CD8-positive, alpha-beta memory T cell (primary cell): ENCODE results near the gene PODXL. TPM values are rescaled to one million over a fixed set of nuclear protein-coding genes. Genes with fewer than 3 reads are reported as not detected.
"Not testable (repeated sequence)": the region's sequence is repeated elsewhere in the genome, so short reads cannot be mapped to it uniquely, and the experiment has no call there.

Experiments
- CTCF ChIA-PET: fragments of 350-600 bp; sonication (Branson Sonifier 250); formaldehyde crosslinking; loops from one replicate; lab custom pipeline; 2021; ENCODE audit warnings: antibody characterized with exemption; lab: Charles Lee
- POLR2A ChIA-PET: fragments of 350-600 bp; sonication (Branson Sonifier 250); formaldehyde crosslinking; loops from one replicate; lab custom pipeline; 2021; ENCODE audit warnings: antibody characterized with exemption; lab: Charles Lee
- DNase-seq, 5 donors: peaks; one replicate each; pipeline versions ENCODE4 v3.0.0 to v3.0.0-alpha.2; 2020 to 2022; ENCODE audit warnings: mixed read lengths in 1 of 5
- H3K27ac ChIP-seq: one replicate; pipeline ENCODE4 v1.7.0; 2013; ENCODE audit warnings: low read depth, mild to moderate bottlenecking, low read length, moderate library complexity
- H3K27me3 ChIP-seq: 2 replicates; pipeline ENCODE4 v1.7.0; 2013; ENCODE audit warnings: low read length, mild to moderate bottlenecking; ENCODE audit not compliant: insufficient read depth, poor library complexity, severe bottlenecking
- H3K36me3 ChIP-seq: 2 replicates; pipeline ENCODE4 v1.7.0; 2013; ENCODE audit warnings: mild to moderate bottlenecking, low read length, moderate library complexity; ENCODE audit not compliant: insufficient read depth
- H3K4me1 ChIP-seq: 2 replicates; pipeline ENCODE4 v1.7.0; 2013; ENCODE audit warnings: mild to moderate bottlenecking, low read length, moderate library complexity; ENCODE audit not compliant: insufficient read depth
- H3K4me3 ChIP-seq: 2 replicates; pipeline ENCODE4 v1.7.0; 2013; ENCODE audit warnings: mild to moderate bottlenecking, low read length
- H3K9me3 ChIP-seq: 2 replicates; pipeline ENCODE4 v1.7.0; 2013; ENCODE audit warnings: mild to moderate bottlenecking, low read length
- H3K27ac Mint-ChIP-seq, 8 donors: one replicate each; pipeline ENCODE4 v1.8.0; 2020 to 2021; ENCODE audit warnings: mixed read lengths in 8 of 8, mild to moderate bottlenecking in 6 of 8, inconsistent platforms in 3 of 8, moderate library complexity in 3 of 8
- H3K27me3 Mint-ChIP-seq, 2 donors: one replicate each; pipeline ENCODE4 v1.8.0; 2020 to 2021; ENCODE audit warnings: mixed read lengths in 2 of 2, mild to moderate bottlenecking in 1 of 2, moderate library complexity in 1 of 2
- H3K36me3 Mint-ChIP-seq, 3 donors: one replicate each; pipeline ENCODE4 v1.8.0; 2020 to 2021; ENCODE audit warnings: mixed read lengths in 3 of 3, inconsistent platforms in 1 of 3, mild to moderate bottlenecking in 1 of 3
- H3K4me1 Mint-ChIP-seq, 3 donors: one replicate each; pipeline ENCODE4 v1.8.0; 2020 to 2021; ENCODE audit warnings: mixed read lengths in 3 of 3, inconsistent platforms in 1 of 3, mild to moderate bottlenecking in 1 of 3
- H3K4me3 Mint-ChIP-seq, 7 donors: one replicate each; pipeline ENCODE4 v1.8.0; 2020 to 2021; ENCODE audit warnings: mixed read lengths in 7 of 7, mild to moderate bottlenecking in 6 of 7, moderate library complexity in 4 of 7, inconsistent platforms in 2 of 7
- H3K9me3 Mint-ChIP-seq, 5 donors: one replicate each; pipeline ENCODE4 v1.8.0; 2020 to 2022; ENCODE audit warnings: mixed read lengths in 5 of 5, mild to moderate bottlenecking in 3 of 5, moderate library complexity in 2 of 5, inconsistent platforms in 1 of 5
- polyA plus RNA-seq: library from polyadenylated mRNA; unstranded; fragments of 300-500 nt; fragmentation: Illumina TruSeq; gene quantifications from one replicate; pipeline ENCODE4 v1.2.3, GENCODE V29; 2021
- total RNA-seq, 2 experiments: library from RNA; stranded (reverse); gene quantifications; one replicate each; pipeline ENCODE4 v1.2.3, GENCODE V29; 2021

The PODXL gene
- total and polyA plus RNA-seq, 3 experiments from 2014 or later, result 0.62 to 1.2 (median 1.2) TPM

GRCh38 chr7:131511071-131511470 lies 45.4 kb downstream of the PODXL start:
- H3K4me3 ChIP-seq, result no peak overlapping the region
- Mint-ChIP-seq H3K4me1 (peaks cover 19 to 25% (median 23%) of the 10 kb centered on the region in 3 donors), H3K27ac (no peak overlapping the region), H3K4me3 (no peak overlapping the region), H3K36me3 (peaks cover 0 to 3% (median 0%) of the 10 kb centered on the region in 3 donors), H3K9me3 (no peaks in the 10 kb centered on the region), H3K27me3 (peaks cover 8 to 17% of the 10 kb centered on the region in 2 donors)
- H3K36me3 ChIP-seq, result no peaks in the 10 kb centered on the region
- H3K27ac ChIP-seq, result no peak overlapping the region
- no peak for DNase-seq
- POLR2A ChIA-PET, result no interaction called here
- peaks cover 9% of the 10 kb centered on the region for H3K4me1 ChIP-seq
- no peaks in the 10 kb centered on the region for H3K9me3 ChIP-seq
- CTCF ChIA-PET, result interaction anchor here (1.2 to 1.5 kb wide), 2 partner anchors 10 to 144 kb away, joined by 3 to 4 read pairs; no protein-coding TSS in a partner anchor
- H3K27me3 ChIP-seq, result peaks cover 18% of the 10 kb centered on the region

- no peak for DNase-seq
- peaks cover 8 to 17% of the 10 kb centered on the region in 2 donors for H3K27me3 Mint-ChIP-seq
- H3K36me3 Mint-ChIP-seq, result peaks cover 0 to 3% (median 0%) of the 10 kb centered on the region in 3 donors
- no peak overlapping the region for H3K4me3 Mint-ChIP-seq
- H3K4me1 ChIP-seq, result peaks cover 9% of the 10 kb centered on the region
- H3K9me3 Mint-ChIP-seq, result no peaks in the 10 kb centered on the region
- ChIA-PET CTCF (interaction anchor here (1.5 to 5.9 kb wide), 2 partner anchors 145 to 146 kb away, joined by 4 to 38 read pairs; no protein-coding TSS in a partner anchor), POLR2A (no interaction called here)
- H3K4me3 ChIP-seq, result no peak overlapping the region
- H3K27ac Mint-ChIP-seq, result no peak overlapping the region
- H3K27me3 ChIP-seq, result peaks cover 18% of the 10 kb centered on the region
- no peaks in the 10 kb centered on the region for H3K36me3 ChIP-seq
- H3K9me3 ChIP-seq, result no peaks in the 10 kb centered on the region
- peaks cover 19 to 25% (median 23%) of the 10 kb centered on the region in 3 donors for H3K4me1 Mint-ChIP-seq
- no peak overlapping the region for H3K27ac ChIP-seq
Measured at GRCh38 chr7:131509781-131510180, 46.6 kb downstream of the PODXL start.

DNA sequence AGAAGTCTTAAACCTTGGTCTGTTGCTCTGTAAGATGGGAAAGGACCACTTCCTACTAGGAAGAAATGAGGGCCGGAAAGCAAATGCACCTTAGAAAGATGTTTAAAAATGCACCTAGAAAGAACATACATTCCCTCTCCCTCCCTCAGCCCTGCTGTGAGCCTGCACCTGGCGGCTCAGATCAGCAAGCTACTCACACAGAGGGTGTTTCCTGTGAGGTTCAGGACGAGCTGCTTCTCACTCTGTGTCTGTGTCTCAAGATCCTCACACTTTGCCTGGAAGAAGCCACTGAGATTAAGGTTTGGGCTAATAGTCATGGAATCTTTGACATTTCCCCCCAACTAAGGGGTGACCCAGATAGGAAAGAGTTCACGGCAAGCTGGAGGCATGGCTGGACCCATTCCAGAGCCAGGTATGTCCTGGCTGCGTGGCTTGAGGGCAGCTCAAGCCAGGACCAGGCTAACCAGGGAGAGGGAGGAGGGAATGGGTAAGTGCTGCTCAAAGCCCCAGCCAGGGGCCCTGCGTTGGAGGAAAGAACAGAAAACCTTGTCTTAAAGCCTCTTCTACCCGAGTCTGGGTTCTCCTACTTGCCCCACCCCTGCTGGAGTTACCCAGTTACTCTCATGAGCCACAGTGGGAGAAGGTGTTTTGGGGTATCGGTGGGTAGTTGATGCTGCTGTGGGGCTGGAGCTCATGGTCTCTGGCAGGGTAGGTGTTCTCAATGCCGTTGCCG lies 47.5 kb downstream of the PODXL start:
- Histone ChIP-seq H3K4me3 (no peak overlapping the region), H3K4me1 (peaks cover 9% of the 10 kb centered on the region), H3K27me3 (peaks cover 18% of the 10 kb centered on the region), H3K9me3 (no peaks in the 10 kb centered on the region), H3K36me3 (no peaks in the 10 kb centered on the region), H3K27ac (no peak overlapping the region)
- Mint-ChIP-seq H3K9me3 (no peaks in the 10 kb centered on the region), H3K36me3 (peaks cover 0 to 3% (median 0%) of the 10 kb centered on the region in 3 donors), H3K27ac (peak overlapping the region in 1 of 8 donors; percentile 47), H3K27me3 (peaks cover 8 to 17% of the 10 kb centered on the region in 2 donors), H3K4me3 (no peak overlapping the region), H3K4me1 (peaks cover 21 to 25% (median 23%) of the 10 kb centered on the region in 3 donors)
- POLR2A ChIA-PET, result interaction anchor here (0.5 kb wide), 1 partner anchor 571 kb away, joined by 3 read pairs; no protein-coding TSS in a partner anchor
- CTCF ChIA-PET, result interaction anchor here (1.0 to 5.9 kb wide), 7 partner anchors 10 to 147 kb away, joined by 3 to 38 read pairs (median 4); no protein-coding TSS in a partner anchor
- no peak for DNase-seq

- CTCF ChIA-PET, result interaction anchor here (0.7 to 5.9 kb wide), 11 partner anchors 8 to 148 kb away, joined by 3 to 38 read pairs (median 3); no protein-coding TSS in a partner anchor
Measured at GRCh38 chr7:131507592-131508331, 48.7 kb downstream of the PODXL start.

DNA sequence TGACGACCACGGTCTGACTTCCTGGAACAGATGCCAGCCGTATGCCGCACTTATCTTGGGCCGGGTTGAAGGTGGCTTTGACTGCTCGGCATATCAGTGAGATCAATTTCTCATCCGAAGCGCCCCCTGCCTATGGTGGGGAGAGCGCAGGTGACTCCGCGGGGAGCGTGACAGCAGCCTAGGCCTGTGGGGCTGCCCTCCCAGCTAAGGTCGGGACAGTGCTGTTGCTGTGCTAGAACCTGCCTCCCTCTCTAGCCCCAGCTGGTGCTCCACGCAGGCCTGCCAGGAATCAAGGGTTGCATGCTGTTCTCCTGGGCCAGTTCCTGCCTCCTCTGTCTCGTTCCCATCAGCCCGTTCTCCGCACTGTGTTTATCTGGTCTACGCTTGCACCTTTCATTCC lies 49.8 kb downstream of the PODXL start:
- H3K9me3 Mint-ChIP-seq, result no peaks in the 10 kb centered on the region

More at GRCh38 chr7:131507592-131508331, 48.7 kb downstream of the PODXL start:
- H3K4me1 Mint-ChIP-seq, result peaks cover 15 to 21% (median 16%) of the 10 kb centered on the region in 3 donors
- no peaks in the 10 kb centered on the region for H3K9me3 Mint-ChIP-seq
- DNase-seq, result peak; percentile 61 to 83 (median 69)
- no peak overlapping the region for H3K27ac ChIP-seq
- H3K36me3 Mint-ChIP-seq, result peaks cover 0 to 3% (median 0%) of the 10 kb centered on the region in 3 donors
- H3K27ac Mint-ChIP-seq, result no peak overlapping the region
- H3K4me1 ChIP-seq, result peaks cover 9% of the 10 kb centered on the region
- H3K4me3 ChIP-seq, result no peak overlapping the region
- H3K27me3 ChIP-seq, result peaks cover 18% of the 10 kb centered on the region
- H3K36me3 ChIP-seq, result no peaks in the 10 kb centered on the region
- POLR2A ChIA-PET, result no interaction called here
- H3K4me3 Mint-ChIP-seq, result peak overlapping the region in 3 of 7 donors; percentile 1 to 61 (median 38)
- no peaks in the 10 kb centered on the region for H3K9me3 ChIP-seq
- peaks cover 6 to 17% of the 10 kb centered on the region in 2 donors for H3K27me3 Mint-ChIP-seq

DNA sequence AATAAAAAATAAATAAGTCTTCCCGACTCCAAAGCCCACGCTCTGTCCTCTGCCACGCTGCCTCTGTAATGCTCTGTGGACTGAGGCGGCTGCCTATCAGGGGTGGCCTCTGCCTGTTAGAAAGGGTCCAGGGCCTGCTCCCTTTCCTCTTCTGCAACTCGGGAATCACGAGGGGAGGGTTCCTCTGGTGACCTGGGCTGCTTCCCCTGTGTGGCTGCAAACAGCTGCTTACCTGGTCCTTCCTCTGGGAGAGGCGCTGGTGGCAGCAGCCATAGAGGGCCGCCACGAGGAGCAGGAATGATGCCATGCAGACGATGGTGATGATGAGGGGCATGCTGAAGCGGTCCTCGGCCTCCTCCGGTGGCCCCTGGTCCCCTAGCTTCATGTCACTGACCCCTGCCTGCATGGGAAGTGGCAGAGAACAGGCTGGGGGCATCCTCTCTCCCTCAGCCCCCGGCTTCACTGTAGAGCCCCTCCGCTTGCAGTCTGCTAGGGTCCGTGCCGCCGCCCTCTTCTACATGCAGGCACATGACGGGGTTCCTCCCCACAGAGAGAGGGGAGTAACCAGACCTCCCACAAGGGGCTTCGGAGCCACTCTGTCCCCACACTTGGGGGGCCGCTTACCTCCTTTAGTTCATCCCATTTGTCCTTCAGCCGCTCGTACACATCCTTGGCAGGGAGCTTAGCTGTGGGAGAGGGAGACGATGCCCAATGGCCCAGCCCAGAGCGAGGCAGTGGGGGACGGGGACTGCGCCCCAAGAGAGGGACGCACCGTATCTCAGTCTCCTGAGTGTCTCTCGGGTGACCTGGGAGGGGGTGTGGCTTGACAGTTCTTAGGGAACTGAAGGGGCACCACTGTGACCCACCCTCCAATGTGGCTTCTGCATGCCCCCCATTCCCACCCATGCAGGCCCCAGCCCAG lies 50.5 kb downstream of the PODXL start:
- no peaks in the 10 kb centered on the region for H3K36me3 ChIP-seq
- no peak for DNase-seq
- Mint-ChIP-seq H3K27ac (no peak overlapping the region), H3K27me3 (peaks cover 3 to 15% of the 10 kb centered on the region in 2 donors), H3K9me3 (no peaks in the 10 kb centered on the region), H3K4me3 (no peak overlapping the region), H3K4me1 (peaks cover 29 to 35% (median 29%) of the 10 kb centered on the region in 3 donors), H3K36me3 (peaks cover 0 to 3% (median 0%) of the 10 kb centered on the region in 3 donors)
- ChIA-PET POLR2A (no interaction called here), CTCF (interaction anchor here (5.9 kb wide), 1 partner anchor 150 kb away, joined by 38 read pairs; no protein-coding TSS in a partner anchor)
- H3K9me3 ChIP-seq, result no peaks in the 10 kb centered on the region
- H3K27ac ChIP-seq, result no peak overlapping the region
- H3K4me1 ChIP-seq, result peaks cover 23% of the 10 kb centered on the region
- H3K4me3 ChIP-seq, result no peak overlapping the region
- H3K27me3 ChIP-seq, result peaks cover 18% of the 10 kb centered on the region

More for the DNA sequence above, 49.8 kb downstream of the PODXL start:
- Histone ChIP-seq H3K27ac (no peak overlapping the region), H3K27me3 (peaks cover 18% of the 10 kb centered on the region), H3K9me3 (no peaks in the 10 kb centered on the region), H3K36me3 (no peaks in the 10 kb centered on the region), H3K4me3 (no peak overlapping the region), H3K4me1 (peaks cover 18% of the 10 kb centered on the region)
- ChIA-PET CTCF (interaction anchor here (0.8 to 5.9 kb wide), 4 partner anchors 8 to 149 kb away, joined by 3 to 38 read pairs (median 6); no protein-coding TSS in a partner anchor), POLR2A (no interaction called here)
- Mint-ChIP-seq H3K4me3 (no peak overlapping the region), H3K36me3 (peaks cover 0 to 3% (median 0%) of the 10 kb centered on the region in 3 donors), H3K27me3 (peaks cover 3 to 17% of the 10 kb centered on the region in 2 donors), H3K27ac (no peak overlapping the region), H3K4me1 (peaks cover 22 to 28% (median 22%) of the 10 kb centered on the region in 3 donors)
- no peak for DNase-seq

DNA sequence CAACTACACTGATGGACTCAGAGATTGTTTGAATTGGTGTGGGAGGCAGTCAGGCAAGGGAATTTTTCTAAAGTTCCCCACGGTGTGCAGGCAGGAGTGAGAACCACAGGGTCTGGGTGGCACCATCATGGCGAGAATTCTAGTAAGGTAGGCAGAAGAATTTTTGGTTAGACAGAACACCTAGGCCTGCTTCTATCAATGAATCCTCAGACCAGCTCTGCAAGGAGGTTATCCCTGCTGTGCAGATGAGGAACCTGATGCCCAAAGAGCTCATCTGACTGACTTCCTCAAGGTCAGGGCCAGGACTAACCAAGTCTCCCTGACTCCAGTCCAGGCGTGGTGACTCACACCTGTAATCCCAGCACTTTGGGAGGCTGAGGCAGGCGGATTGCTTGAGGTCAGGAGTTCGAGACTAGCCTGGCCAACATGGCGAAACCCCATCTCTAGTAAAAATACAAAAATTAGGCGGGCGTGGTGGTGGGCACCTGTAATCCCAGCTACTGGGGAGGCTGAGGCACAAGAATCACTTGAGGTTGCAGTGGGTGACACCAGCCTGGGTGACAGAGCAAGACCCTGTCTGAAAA lies 51.3 kb downstream of the PODXL start:
- POLR2A ChIA-PET, H3K9me3 Mint-ChIP-seq, H3K27ac ChIP-seq, H3K4me3 Mint-ChIP-seq, H3K36me3 ChIP-seq, H3K9me3 ChIP-seq, H3K36me3 Mint-ChIP-seq, DNase-seq, H3K4me3 ChIP-seq: not testable (repeated sequence)
- Histone ChIP-seq H3K27me3 (peaks cover 18% of the 10 kb centered on the region), H3K4me1 (peaks cover 29% of the 10 kb centered on the region)
- CTCF ChIA-PET, result interaction anchor here (1.6 to 5.9 kb wide), 2 partner anchors 12 to 151 kb away, joined by 5 to 38 read pairs; no protein-coding TSS in a partner anchor
- H3K27me3 Mint-ChIP-seq, result peaks cover 3 to 13% of the 10 kb centered on the region in 2 donors
- H3K4me1 Mint-ChIP-seq, result peaks cover 32 to 43% (median 36%) of the 10 kb centered on the region in 3 donors
- peak overlapping the region in 1 of 8 donors; percentile 88 for H3K27ac Mint-ChIP-seq
